ENCODE data around the gene ANXA5.
"Not testable (repeated sequence)": the region's sequence is repeated elsewhere in the genome, so short reads cannot be mapped to it uniquely, and the experiment has no call there.

The ANXA5 gene

DNA sequence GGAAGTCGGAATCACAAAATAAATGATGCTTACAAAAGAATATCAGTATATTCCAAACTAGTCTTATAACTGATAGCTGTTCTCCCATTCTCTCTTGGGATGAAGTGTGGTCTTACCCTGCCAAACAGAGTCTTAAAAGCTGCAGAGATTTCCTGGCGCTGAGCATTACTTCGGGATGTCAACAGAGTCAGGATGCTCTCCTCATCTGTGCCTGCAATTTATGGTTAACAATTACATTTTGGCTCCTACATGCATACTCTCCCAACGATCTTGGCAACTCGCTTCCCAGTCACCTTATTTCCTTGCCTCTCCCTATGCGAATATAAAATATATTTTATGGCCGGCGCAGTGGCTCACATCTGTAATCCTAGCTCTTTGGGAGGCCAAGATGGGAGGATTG lies 12.2 kb downstream of the ANXA5 start:
- Histone ChIP-seq H3K4me3 (no peak overlapping the region), H3K27ac (no peak overlapping the region)

DNA sequence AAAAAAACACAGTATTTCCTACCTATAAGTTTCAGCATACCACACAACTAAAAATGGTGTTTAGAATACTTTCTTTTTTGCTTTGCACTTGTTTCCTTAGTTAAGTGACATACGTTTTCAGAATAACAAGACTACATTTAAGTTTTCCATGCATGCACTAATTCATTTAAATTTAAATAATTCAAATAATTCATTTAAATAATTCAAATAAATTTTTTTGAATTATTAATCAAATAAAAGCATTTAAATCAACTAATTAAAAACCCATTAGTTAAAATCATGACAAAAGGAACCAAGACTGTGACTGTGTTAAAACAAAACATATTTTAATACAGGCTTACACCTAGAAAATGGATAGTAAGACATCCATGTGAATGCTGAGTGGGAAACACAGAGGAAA lies 12.8 kb downstream of the ANXA5 start:
- H3K27ac ChIP-seq, result no peak overlapping the region

DNA sequence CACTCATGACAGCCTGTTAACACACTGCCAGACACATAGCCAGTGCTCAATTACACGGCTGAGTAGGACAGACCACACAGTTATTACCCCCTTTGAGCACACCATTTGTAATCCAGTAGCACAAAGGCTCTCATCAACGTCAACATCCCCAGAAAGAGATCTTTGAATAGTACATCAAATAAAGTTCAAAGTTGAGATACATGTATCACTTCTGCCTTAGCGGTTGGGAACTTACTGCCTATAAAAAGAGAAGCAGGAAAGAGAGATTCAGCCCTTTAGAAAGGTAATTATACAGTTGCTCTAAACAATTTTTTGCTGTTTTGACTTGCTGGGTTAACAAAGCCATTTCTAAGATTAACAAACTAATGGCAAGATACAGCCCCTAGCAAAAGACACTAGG lies 16.2 kb downstream of the ANXA5 start:
- no peak overlapping the region for H3K27ac ChIP-seq
- H3K4me3 ChIP-seq, result no peak overlapping the region

More for the DNA sequence above, 12.8 kb downstream of the ANXA5 start:
- H3K4me3 ChIP-seq, result no peak overlapping the region

DNA sequence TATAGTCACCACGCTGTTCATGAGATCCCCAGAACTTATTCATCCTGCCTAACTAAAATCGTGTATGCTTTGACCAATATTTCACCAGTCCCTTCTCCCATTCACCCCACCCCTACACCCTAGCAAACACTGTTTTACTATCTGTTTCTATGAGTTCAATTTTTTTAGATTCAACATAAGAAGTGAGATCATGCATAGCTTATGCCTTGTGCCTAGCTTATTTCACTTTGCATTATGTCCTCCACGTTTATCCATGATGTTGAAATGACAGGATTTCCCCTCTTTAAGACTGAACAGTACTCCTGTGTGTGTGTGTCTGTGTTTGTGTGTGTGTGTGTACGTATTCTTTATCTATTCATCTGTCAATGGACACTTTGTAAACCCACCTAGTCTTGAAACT lies 16.8 kb downstream of the ANXA5 start:
- no peak overlapping the region for H3K4me3 ChIP-seq
- no peak overlapping the region for H3K27ac ChIP-seq

DNA sequence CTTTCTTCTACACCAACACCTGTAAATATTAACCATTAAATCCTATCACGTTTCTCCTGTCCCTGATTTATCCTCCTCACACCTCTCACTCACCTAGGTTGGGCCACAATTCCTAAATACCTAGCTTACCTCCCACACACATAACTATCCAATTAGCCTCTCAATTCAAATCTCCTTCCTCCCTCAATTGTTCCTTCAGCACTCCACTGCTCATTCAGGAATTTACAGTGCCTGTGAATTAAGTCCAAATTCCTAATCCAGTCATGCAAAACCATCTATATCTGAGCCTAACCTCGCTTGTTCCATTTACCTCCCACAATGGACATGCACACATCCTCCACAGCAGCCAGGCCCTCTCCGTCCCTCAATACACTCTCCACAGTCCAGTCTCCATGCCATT lies 17.5 kb downstream of the ANXA5 start:
- Histone ChIP-seq H3K4me3 (no peak overlapping the region), H3K27ac (no peak overlapping the region)

DNA sequence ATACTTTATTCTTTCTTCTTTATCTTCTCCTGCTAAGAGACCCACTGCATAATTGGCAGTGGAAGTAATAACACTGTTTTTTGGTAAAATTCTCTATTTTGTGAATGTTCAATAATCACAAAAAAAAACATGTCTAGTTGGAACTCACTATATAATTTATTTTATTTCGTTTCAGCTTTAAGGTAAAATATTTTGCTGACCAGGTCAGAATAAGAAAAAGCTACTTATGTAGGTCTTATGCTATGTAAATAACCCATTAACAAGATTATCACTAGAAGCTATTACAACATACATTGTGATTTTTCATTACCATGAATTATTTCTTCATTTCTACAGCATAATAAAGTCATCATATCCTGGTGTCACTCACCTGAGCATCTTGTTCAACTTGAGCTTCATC lies 19.3 kb downstream of the ANXA5 start:
- H3K27ac ChIP-seq, result no peak overlapping the region
- no peak overlapping the region for H3K4me3 ChIP-seq

DNA sequence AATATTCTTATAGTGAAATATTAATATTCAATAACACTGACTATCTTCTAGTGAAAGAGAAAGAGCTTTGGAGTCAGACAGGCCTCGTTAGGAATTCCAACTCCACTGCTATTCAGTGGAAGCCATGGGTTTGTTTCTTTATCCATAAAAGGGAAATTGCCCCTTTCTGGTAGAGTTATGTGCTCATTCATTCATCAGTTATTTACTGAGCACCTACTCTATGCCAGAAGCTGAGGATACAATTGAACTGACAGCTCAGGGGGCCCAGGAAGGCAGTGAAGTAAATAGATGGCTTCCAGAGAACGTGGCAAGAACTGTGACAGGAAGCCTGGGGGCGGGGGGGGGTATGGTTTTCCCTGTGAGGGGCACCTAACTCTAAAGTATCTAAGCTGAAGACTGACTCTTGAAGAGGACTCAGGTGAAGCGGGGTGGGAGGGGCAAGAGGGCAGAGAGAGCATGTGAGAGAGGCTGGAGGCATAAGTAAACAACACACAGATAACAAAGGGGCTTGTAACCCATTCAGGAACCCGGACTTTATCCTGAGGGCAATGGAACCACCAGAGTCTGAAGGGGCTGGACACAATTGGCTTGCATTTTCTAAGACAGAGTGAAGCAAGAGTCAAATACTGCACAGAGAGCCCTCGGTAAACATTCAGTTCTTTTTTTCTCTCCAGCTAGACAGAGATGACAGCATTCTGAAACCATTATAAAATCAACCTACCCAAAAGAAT lies 20.3 kb downstream of the ANXA5 start:
- H3K27ac ChIP-seq, result no peak overlapping the region

DNA sequence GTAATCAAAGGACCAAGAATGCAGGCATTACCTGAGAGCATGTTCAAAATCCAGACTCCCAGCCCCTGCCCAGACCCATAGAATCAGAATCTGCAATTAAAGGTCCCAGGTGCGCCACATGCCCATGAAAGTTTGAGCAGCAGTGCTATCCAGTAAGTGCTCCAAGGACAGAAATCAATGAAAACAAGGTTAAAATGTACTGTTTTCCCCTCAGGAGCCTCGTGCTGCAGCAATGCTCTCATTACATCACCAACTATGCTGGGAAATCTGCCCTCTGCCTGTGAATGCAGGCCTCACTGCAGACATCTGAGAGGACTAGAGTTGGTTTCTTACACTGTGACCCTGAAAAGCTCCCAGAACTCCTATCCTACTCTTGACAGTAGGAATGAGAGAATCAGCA lies 21.1 kb downstream of the ANXA5 start:
- Histone ChIP-seq H3K4me3 (no peak overlapping the region), H3K27ac (no peak overlapping the region)

More for the DNA sequence above, 20.3 kb downstream of the ANXA5 start:
- H3K4me3 ChIP-seq, result no peak overlapping the region

DNA sequence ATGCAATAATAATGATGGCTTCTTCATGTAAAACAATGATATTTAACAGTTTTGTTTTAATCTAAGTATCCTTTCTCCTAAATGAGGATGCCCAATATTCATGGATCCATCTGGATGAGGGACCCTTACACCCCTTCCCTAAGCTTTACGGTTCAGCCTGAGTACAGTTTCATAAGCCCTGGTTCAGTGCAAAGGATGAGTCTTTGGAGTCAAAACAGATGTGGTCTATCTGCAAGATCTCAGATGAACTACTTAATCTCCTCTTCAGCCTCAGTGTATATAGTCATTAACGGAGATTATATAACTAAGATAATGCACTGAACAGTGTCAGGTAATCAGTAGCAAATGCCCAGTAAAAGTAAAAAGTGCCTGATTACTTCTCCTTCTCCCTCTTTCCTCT lies 22.1 kb downstream of the ANXA5 start:
- Histone ChIP-seq H3K27ac (no peak overlapping the region), H3K4me3 (no peak overlapping the region)

DNA sequence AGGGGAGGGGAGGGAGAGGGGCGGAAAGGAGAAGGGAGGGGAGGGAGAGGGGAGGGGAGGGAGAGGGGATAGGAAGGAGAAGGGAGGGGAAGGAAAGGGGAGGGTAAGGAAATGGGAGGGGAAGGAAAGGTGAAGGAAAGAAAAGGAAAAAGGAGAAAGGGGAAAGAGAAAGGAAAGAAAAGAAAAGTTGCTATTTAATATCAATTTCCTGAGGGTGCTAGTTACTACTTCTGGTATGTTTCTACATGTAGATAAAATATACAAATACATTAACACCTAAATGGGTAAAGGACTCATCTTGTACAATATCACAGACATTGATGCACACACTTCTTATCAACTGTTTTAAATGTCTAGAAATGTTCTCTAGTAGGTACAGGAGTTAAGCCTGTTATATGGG lies 22.6 kb downstream of the ANXA5 start:
- Histone ChIP-seq H3K4me3 (no peak overlapping the region), H3K27ac (no peak overlapping the region)

DNA sequence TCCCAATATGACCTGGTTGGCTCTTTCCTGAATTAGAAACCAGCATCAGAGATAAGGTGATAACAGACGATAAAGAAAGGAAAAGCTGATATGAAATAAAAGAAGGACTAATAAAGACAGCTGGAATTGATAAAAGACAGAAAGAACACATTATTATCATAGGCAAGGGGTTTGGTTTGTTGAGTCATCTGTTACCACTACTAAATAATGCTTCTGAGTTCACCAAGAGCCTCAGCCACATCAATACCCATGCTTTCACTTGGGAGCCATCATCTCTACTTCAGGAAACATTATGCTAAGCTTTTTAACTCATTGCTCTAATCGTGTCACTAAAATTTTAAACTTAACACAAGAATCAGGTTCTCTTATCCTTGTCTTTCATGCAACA lies 27.6 kb downstream of the ANXA5 start:
- no peak overlapping the region for H3K4me3 ChIP-seq
- H3K27ac ChIP-seq, result peak overlapping the region in 6 of 21 experiments; percentile 27 to 72 (median 49)

DNA sequence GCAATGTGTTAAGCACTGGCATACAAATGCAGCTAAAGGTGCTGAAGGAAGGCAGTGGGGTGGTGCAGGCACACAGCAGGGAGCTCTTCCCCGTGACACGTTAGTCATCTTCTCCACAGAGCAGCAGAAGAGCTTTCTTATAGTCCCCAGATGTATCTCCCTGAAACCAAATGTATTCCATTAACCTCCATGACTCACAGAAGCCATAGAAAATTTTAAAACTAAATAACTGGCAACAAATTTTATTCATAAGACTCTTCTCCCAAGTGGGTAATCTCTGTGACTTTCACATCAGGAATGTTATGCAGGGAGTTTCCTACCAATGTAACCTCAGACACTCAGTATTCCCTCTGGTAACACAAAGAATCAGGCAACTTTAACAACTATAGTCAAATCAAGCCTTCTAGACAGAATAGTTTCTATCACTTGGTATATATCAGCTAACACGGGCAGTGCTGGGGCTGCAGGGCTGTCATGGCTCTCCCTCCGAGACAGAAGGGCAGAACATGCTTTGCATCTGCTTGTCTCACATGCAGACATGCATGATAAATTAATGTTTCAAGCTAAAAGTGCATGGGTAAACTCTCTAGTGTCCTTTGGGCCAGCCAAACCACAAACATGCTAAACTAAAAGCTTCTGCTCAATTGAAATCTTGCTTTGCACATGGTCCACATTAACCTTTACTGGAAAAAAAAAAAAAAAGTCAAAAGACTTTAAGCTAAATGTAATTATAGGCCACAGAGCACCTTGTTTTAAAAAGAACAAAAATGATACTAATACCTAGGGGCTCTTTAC lies 28.2 kb downstream of the ANXA5 start:
- Histone ChIP-seq H3K4me3 (no peak overlapping the region), H3K27ac (peak overlapping the region in 9 of 21 experiments; percentile 25 to 72 (median 48))

DNA sequence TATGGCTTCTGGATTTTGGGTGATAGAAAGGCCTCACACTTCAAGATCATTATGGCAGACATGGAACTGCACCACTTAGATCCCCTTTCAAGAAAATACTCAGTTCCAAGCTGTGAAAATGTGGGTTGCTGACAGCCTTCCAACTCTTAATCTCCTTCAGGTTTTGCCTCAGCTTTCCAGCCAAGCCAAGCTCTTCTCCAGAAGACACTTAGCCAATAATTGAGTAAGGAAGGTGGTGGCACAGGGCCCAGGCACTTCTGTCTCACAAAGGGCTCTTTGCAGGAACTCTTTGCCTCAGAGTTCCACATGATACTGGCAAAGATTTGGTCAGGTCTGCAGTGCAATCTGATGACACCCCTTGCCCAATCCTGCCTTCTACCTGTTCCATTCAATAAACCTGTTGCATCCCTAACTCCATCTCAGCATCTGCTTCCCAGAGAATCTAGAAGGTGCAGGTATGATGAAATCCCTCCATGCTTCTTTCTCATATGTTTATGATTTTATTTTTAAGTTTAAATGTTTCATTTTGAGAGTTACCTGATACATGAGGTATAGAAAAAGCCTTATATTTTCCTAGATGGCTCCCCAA lies 30.6 kb downstream of the ANXA5 start:
- Histone ChIP-seq H3K27ac (peak overlapping the region in 1 of 21 experiments; percentile 35), H3K4me3 (no peak overlapping the region)

DNA sequence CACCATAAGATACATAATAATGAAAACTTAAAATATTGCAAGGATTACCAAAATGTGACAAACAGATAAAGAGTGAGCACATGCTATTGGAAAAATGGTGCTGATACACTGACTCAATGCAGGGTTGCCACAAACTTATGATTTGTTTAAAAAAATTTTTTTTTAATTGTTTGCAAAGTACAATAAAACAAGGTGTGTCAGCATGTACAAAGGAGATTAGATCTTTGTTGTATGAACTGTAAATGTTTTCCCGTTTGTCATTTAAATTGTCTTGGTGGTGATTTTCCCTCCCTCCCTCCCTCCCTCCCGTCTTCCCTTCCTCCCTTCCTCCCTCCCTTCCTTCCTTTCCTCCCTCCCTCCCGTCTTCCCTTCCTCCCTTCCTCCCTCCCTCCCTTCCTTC lies 31.4 kb downstream of the ANXA5 start:
- no peak overlapping the region for H3K4me3 ChIP-seq
- no peak overlapping the region for H3K27ac ChIP-seq

DNA sequence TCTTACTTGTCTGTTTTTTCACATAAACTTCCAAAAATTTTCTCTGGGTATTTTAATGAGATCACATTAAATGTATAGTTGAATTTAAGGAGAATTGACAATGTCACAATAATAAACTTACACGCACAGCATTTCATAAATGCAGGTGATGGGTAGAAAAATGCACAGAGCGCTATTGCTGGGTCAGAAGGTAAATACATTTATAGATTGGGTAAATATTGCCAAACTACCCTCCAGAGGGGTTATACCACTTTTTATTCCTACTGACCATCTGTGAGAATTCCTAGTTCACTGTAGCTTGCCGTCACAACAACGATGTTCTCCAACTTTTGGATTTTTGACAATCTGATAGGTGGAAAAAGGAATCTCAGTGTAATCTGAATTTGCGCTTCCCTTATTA lies 34.6 kb downstream of the ANXA5 start:
- no peak overlapping the region for H3K4me3 ChIP-seq
- no peak overlapping the region for H3K27ac ChIP-seq

DNA sequence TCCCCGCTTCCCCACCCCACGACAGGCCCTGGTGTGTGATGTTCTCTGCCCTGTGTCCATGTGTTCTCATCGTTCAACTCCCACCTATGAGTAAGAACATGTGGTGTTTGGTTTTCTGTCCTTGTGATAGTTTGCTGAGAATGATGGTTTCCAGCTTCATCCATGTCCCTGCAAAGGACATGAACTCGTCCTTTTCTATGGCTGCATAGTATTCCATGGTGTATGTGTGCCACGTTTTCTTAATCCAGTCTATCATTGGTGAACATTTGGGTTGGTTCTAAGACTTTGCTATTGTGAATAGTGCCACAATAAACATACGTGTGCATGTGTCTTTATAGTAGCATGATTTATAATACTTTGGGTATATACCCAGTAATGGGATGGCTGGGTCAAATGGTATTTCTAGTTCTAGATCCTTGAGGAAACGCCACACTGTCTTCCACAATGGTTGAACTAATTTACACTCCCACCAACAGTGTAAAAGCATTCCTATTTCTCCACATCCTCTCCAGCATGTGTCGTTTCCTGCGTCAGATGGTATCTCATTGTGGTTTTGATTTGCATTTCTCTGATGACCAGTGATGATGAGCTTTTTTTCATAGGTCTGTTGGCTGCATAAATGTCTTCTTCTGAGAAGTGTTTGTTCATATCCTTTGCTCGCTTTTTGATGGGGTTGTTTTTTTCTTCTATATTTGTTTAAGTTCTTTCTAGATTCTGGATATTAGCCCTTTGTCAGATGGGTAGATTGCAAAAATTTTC lies 36.4 kb downstream of the ANXA5 start:
- H3K27ac ChIP-seq, result not testable (repeated sequence)

DNA sequence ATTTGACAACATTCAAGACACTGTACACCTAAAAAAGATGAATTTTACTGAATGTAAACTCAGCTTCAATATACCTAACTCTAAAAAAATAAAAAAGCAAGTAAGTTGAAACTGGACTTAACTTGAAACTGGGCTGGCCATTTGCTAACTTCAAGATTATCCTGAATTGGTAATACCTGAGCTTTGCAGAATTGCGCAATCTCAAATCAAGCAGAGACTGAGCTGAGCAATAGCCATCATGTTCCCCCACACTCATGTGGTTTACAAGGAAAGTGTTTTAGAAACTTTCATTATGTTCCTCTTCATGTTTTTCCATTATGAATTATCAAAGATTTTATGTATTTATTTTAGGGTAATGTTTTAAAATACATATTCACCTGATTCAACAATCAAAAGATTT lies 38.7 kb downstream of the ANXA5 start:
- no peak overlapping the region for H3K4me3 ChIP-seq
- H3K27ac ChIP-seq, result no peak overlapping the region

More for the DNA sequence above, 36.4 kb downstream of the ANXA5 start:
- not testable (repeated sequence) for H3K4me3 ChIP-seq

DNA sequence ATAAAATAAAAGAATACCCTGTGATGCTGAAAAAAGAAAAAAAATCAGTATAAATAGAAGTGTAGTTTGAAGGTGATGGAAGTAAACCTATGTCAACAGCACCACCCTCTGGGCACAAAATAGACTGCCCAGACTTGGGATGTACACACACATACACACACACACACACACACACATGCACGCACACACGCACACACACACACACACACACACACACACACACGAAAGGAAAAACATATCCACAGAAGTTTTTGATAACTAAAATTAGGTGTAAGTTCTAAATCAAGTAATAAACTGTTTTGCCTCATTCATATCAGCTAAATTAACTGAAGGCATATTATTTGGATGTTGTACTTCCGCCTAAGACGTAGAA lies 40.5 kb downstream of the ANXA5 start:
- Histone ChIP-seq H3K27ac (no peak overlapping the region), H3K4me3 (no peak overlapping the region)

DNA sequence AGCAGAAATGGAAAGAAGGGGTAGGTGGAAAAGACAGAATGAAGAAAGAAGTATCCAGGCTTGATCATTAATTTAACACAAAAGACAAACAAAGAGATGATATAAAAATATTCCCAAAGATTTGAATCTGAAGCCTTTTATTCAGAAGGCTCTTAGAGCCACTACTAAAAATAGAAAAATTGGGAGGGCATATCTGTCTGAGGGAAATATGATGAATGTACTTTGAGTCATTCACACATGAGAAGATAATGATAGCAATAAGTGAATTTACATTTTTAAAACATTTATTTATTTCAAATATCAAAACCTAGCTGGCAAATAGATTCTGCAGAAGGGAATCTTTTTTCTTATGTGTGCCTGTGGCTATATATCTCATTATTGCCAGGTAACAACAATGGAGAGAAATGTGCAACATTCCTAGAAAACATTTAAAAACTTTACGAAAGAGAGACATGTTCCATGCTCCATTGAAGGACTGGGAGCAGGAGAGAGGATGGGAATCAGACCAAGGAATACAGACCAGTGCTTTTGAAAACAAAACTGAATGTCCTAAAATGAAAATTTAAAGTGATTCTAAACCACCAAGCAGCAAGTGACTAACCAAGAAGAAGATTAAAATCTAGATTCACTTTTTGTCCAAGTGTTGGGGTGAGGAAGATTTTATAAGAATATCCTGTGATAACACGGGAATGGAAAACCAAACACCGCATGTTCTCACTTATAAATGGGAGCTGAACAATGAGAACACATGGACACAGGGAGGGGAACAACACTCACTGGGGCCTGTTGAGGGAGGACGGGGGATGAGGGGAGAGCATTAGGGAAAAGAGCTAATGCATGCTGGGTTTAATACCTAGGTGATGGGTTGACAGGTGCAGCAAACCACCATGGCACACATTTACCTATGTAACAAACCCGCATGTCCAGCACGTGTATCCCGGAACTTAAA lies 41.2 kb downstream of the ANXA5 start:
- no peak overlapping the region for H3K27ac ChIP-seq
- no peak overlapping the region for H3K4me3 ChIP-seq
